Panc1 (cell line): Measurements from ENCODE around the gene ZNF189. TPM values are rescaled to one million over a fixed set of nuclear protein-coding genes. Genes with fewer than 3 reads are reported as not detected.
A peak's percentile ranks its signal among the peaks of the same experiment; 100 is the strongest.

ENCODE experiments used
- ATAC-seq: fragments of 200-7000 bp; cut with Tn5 transposase; 2 replicates; pipeline ENCODE4 v1.9.1; 2020; ENCODE audit warnings: mild to moderate bottlenecking, moderate library complexity
- BruUV-seq: library from RNA; stranded (reverse); fragments of 400-500 nt; replicated peaks from 2 replicates; lab custom pipeline; 2021; lab: Mats Ljungman, UMichigan
- CTCF ChIA-PET: fragments of 300-600 bp; sonication (Branson Sonifier 250); formaldehyde crosslinking; loops from one replicate; lab custom pipeline; 2022; ENCODE audit warnings: antibody characterized with exemption; lab: Charles Lee
- POLR2A ChIA-PET: fragments of 300-600 bp; sonication (Branson Sonifier 250); formaldehyde crosslinking; loops from one replicate; lab custom pipeline; 2022; ENCODE audit warnings: antibody characterized with exemption; lab: Charles Lee
- DNase-seq: peaks from one replicate; pipeline ENCODE4 v3.0.0-alpha.2; 2010; ENCODE audit warnings: low read depth, low spot score
- H3K27ac ChIP-seq: 2 replicates; pipeline ENCODE4 v1.5.1; 2011; ENCODE audit warnings: mild to moderate bottlenecking, low read length, inconsistent platforms
- H3K27me3 ChIP-seq: fragments of 200-500 bp; sonication (Bioruptor generic); 2 replicates; pipeline ENCODE4 v1.6.0; 2014; ENCODE audit warnings: low read length, inconsistent platforms; ENCODE audit not compliant: control insufficient read depth, insufficient read depth
- H3K36me3 ChIP-seq: fragments of 200-500 bp; sonication (Bioruptor generic); 2 replicates; pipeline ENCODE4 v1.5.1; 2014; ENCODE audit warnings: inconsistent platforms, mild to moderate bottlenecking, low read length, moderate library complexity; ENCODE audit not compliant: control insufficient read depth, insufficient read depth
- H3K4me1 ChIP-seq: 2 replicates; pipeline ENCODE4 v1.5.1; 2011; ENCODE audit warnings: inconsistent platforms, mild to moderate bottlenecking, low read length, moderate library complexity; ENCODE audit not compliant: control insufficient read depth, insufficient read depth
- H3K4me3 ChIP-seq, 2 experiments: 2 replicates each; pipeline ENCODE4 v1.5.1; 2011 to 2012; ENCODE audit warnings: low read depth in 2 of 2, low read length in 2 of 2, mild to moderate bottlenecking in 2 of 2, inconsistent platforms in 1 of 2, moderate library complexity in 1 of 2
- H3K9me3 ChIP-seq: fragments of 200-500 bp; sonication (Bioruptor generic); 2 replicates; pipeline ENCODE4 v1.5.1; 2014; ENCODE audit warnings: low read depth, mild to moderate bottlenecking, inconsistent platforms, low read length, moderate library complexity; ENCODE audit not compliant: control insufficient read depth, insufficient read depth
- CTCF ChIP-seq: fragments of 450-650 bp; IDR thresholded peaks from 2 replicates; pipeline ENCODE4 v1.5.1; 2017; ENCODE audit warnings: mild to moderate bottlenecking
- POLR2AphosphoS5 ChIP-seq: IDR thresholded peaks from 2 replicates; pipeline ENCODE4 v1.6.1; 2012; ENCODE audit warnings: mild to moderate bottlenecking, low read depth, low read length, moderate library complexity
- REST ChIP-seq, 2 experiments: IDR thresholded peaks; 2 replicates each; pipeline ENCODE4 v1.6.1; 2011 to 2012; ENCODE audit warnings: low read depth in 2 of 2, control low read depth in 1 of 2, low read length in 1 of 2, mild to moderate bottlenecking in 1 of 2, moderate library complexity in 1 of 2; ENCODE audit not compliant: insufficient read depth in 1 of 2
- SIN3A ChIP-seq: IDR thresholded peaks from 2 replicates; pipeline ENCODE4 v1.6.1; 2012; ENCODE audit warnings: low read depth, mild to moderate bottlenecking, low read length, moderate library complexity, borderline replicate concordance; ENCODE audit not compliant: insufficient read depth
- TCF7L2 ChIP-seq: IDR thresholded peaks from 2 replicates; pipeline ENCODE4 v1.6.1; 2011; ENCODE audit warnings: mild to moderate bottlenecking, low read depth, low read length, inconsistent platforms
- in situ Hi-C: cut with HindIII; loops from 2 replicates; pipeline ENCODE4 v1.10.0; 2016; ENCODE audit warnings: low sequenced_read_pairs, low pct_unique_long_range_greater_than_20kb
- intact Hi-C: fragments of 100-400 bp; cut with micrococcal nuclease; formaldehyde crosslinking; loops from one replicate; pipeline ENCODE4 v1.10.0; 2022; ENCODE audit not compliant: unreplicated experiment
- total RNA-seq: library from RNA; stranded (reverse); gene quantifications from one replicate; pipeline ENCODE4 v1.2.1, GENCODE V29; 2021; ENCODE audit not compliant: unreplicated experiment

ZNF189 gene
- total RNA-seq, 1 experiment from 2014 or later: 7.0 TPM

DNA sequence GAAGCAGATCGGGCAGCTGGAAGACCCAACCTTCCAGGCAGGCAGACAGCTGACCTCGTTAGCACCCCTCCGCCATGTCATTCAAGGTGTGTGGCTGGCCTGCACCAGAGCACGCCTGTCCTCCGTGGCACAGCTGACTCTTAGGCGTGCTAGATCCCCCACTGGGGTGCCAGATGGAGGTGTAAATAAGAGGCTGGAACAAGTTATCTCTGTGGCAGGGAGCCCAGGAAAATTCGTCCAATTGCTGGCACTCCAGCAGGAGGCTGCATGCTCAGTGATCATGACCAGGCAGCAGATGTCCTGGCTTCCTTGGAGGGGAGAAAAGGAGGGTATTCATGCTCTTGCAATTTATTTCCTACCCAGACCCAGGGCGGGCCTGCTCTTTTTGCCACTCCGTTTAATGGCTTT lies 44.7 kb downstream of the ZNF189 start:
- in situ Hi-C loops: no loop called here
- H3K27ac ChIP-seq: no peak overlapping the region

GRCh38 chr9:101445353-101446029 lies 46.8 kb downstream of the ZNF189 start:
- intact Hi-C loops (no loop called here), in situ Hi-C loops (no loop called here)
- H3K4me1 ChIP-seq: no peaks in the 10 kb centered on the region
- ChIA-PET POLR2A (no interaction called here), CTCF (no interaction called here)
- no peak overlapping the region for H3K27ac ChIP-seq
- H3K9me3 ChIP-seq: no peaks in the 10 kb centered on the region
- peak overlapping the region; percentile 16 to 44 for H3K4me3 ChIP-seq
- H3K36me3 ChIP-seq: no peaks in the 10 kb centered on the region
- ATAC-seq (no peak), DNase-seq (no peak)
- H3K27me3 ChIP-seq: peaks cover 2% of the 10 kb centered on the region; the same call in 1 of the 2 replicates
- TF ChIP-seq TCF7L2 (no peak), CTCF (no peak), POLR2AphosphoS5 (no peak), REST (IDR thresholded peaks at IDR 0.05; ENCODE audit: insufficient read depth in 1 of 2, low read depth in 2 of 2, low read length in 1 of 2) (no peak), SIN3A (no peak)
- BruUV-seq: no TSS peak

More for the DNA sequence above, 44.7 kb downstream of the ZNF189 start:
- POLR2A ChIA-PET: no interaction called here
- intact Hi-C loops: no loop called here
- no peaks in the 10 kb centered on the region for H3K36me3 ChIP-seq
- no TSS peak for BruUV-seq
- no peaks in the 10 kb centered on the region for H3K9me3 ChIP-seq
- no peaks in the 10 kb centered on the region for H3K27me3 ChIP-seq
- no peaks in the 10 kb centered on the region for H3K4me1 ChIP-seq
- CTCF ChIA-PET: no interaction called here
- no peak for ATAC-seq
- no peak for DNase-seq
- no peak overlapping the region for H3K4me3 ChIP-seq
- no peak for TF ChIP-seq REST (IDR thresholded peaks at IDR 0.05; ENCODE audit: insufficient read depth in 1 of 2, low read depth in 2 of 2, low read length in 1 of 2)
- no peak for TF ChIP-seq CTCF
- TF ChIP-seq TCF7L2: no peak
- TF ChIP-seq SIN3A: no peak
- no peak for TF ChIP-seq POLR2AphosphoS5
